B cell (primary cell): Measurements from ENCODE around the gene MYO1E. TPM values are rescaled to one million over a fixed set of nuclear protein-coding genes. Genes with fewer than 3 reads are reported as not detected.

Experiments used
- ATAC-seq: fragments of 200-7000 bp; cut with Tn5 transposase; one replicate; pipeline ENCODE4 v1.10.0; 2021; ENCODE audit warnings: low read depth, mild to moderate bottlenecking, moderate number of reproducible peaks, moderate library complexity
- CTCF ChIA-PET: fragments of 350-600 bp; sonication (Branson Sonifier 250); formaldehyde crosslinking; loops from one replicate; lab custom pipeline; 2021; ENCODE audit warnings: antibody characterized with exemption, inconsistent platforms; lab: Charles Lee
- POLR2A ChIA-PET: fragments of 350-600 bp; sonication (Branson Sonifier 250); formaldehyde crosslinking; loops from one replicate; lab custom pipeline; 2021; ENCODE audit warnings: antibody characterized with exemption; lab: Charles Lee
- DNase-seq: peaks from one replicate; pipeline ENCODE4 v3.0.0; 2013
- H2AFZ ChIP-seq: 2 replicates; pipeline ENCODE4 v1.6.1; 2012; ENCODE audit warnings: mild to moderate bottlenecking, low read depth, low read length; ENCODE audit not compliant: insufficient read depth, poor library complexity, severe bottlenecking
- H3K27ac ChIP-seq, 2 donors: 1 replicate in 1 of 2; 2 replicates in 1 of 2; pipeline ENCODE4 v1.5.1; 2012 to 2013; ENCODE audit warnings: low read length in 2 of 2, mild to moderate bottlenecking in 2 of 2, moderate library complexity in 1 of 2
- H3K27me3 ChIP-seq, 4 experiments: fragments of 200-600 bp in 1 of 4; sonication (generic) in 1 of 4; replicated peaks in 1 of 4; 1 replicate in 2 of 4; 2 replicates in 2 of 4; pipeline versions ENCODE4 v1.6.1 to v1.7.0; 2013 to 2016; ENCODE audit warnings: low read length in 3 of 4, mild to moderate bottlenecking in 2 of 4, mixed read lengths in 1 of 4, moderate library complexity in 1 of 4; ENCODE audit not compliant: insufficient read depth in 4 of 4, control insufficient read depth in 3 of 4; ENCODE audit errors: control extremely low read depth in 1 of 4
- H3K36me3 ChIP-seq, 2 experiments: replicated peaks in 1 of 2; 1 replicate in 1 of 2; 2 replicates in 1 of 2; pipeline versions ENCODE4 v1.6.1 to v1.7.1; 2013; ENCODE audit warnings: low read length in 1 of 2; ENCODE audit not compliant: insufficient read depth in 2 of 2, control insufficient read depth in 1 of 2; ENCODE audit errors: control extremely low read depth in 1 of 2, extremely low read depth in 1 of 2
- H3K4me1 ChIP-seq, 2 donors: fragments of 200-600 bp in 1 of 2; sonication (generic) in 1 of 2; 1 replicate in 1 of 2; 2 replicates in 1 of 2; pipeline versions ENCODE4 v1.5.1 to v1.6.1; 2013 to 2017; ENCODE audit warnings: low read length in 2 of 2; ENCODE audit not compliant: control insufficient read depth in 2 of 2, insufficient read depth in 2 of 2
- H3K4me2 ChIP-seq: replicated peaks from 2 replicates; pipeline ENCODE3; 2012; ENCODE audit warnings: mild to moderate bottlenecking, low read depth, low read length; ENCODE audit not compliant: poor library complexity, severe bottlenecking
- H3K4me3 ChIP-seq, 5 experiments: fragments of 200-600 bp in 1 of 5; sonication (generic) in 1 of 5; 1 replicate in 3 of 5; 2 replicates in 2 of 5; pipeline versions ENCODE4 v1.5.1 to v1.7.0; 2011 to 2016; ENCODE audit warnings: low read length in 4 of 5, mild to moderate bottlenecking in 4 of 5, low read depth in 2 of 5, control low read depth in 1 of 5, moderate library complexity in 1 of 5; ENCODE audit not compliant: insufficient read depth in 1 of 5; ENCODE audit errors: control extremely low read depth in 1 of 5, extremely low read depth in 1 of 5
- H3K79me2 ChIP-seq: fragments of 200-600 bp; sonication (generic); one replicate; pipeline ENCODE4 v1.6.0; 2016; ENCODE audit warnings: low read length; ENCODE audit not compliant: control insufficient read depth, insufficient read depth
- H3K9ac ChIP-seq: fragments of 200-600 bp; sonication (generic); 2 replicates; pipeline ENCODE4 v1.6.1; 2017; ENCODE audit warnings: mild to moderate bottlenecking, low read length, moderate library complexity
- H3K9me3 ChIP-seq, 3 donors: one replicate each; pipeline versions ENCODE4 v1.6.1 to v1.7.1; 2013; ENCODE audit warnings: low read length in 2 of 3; ENCODE audit not compliant: control insufficient read depth in 2 of 3, insufficient read depth in 1 of 3; ENCODE audit errors: control extremely low read depth in 1 of 3
- H4K20me1 ChIP-seq: 2 replicates; pipeline ENCODE4 v1.6.0; 2012; ENCODE audit warnings: mild to moderate bottlenecking, low read length; ENCODE audit not compliant: insufficient read depth, control insufficient read depth, poor library complexity, severe bottlenecking
- H3K27ac Mint-ChIP-seq: one replicate; pipeline ENCODE4 v1.8.0; 2021; ENCODE audit warnings: mixed read lengths
- H3K27me3 Mint-ChIP-seq: one replicate; pipeline ENCODE4 v1.8.0; 2021; ENCODE audit warnings: mixed read lengths
- H3K4me1 Mint-ChIP-seq: one replicate; pipeline ENCODE4 v1.8.0; 2021; ENCODE audit warnings: mixed read lengths
- H3K4me3 Mint-ChIP-seq: one replicate; pipeline ENCODE4 v1.8.0; 2021; ENCODE audit warnings: mixed read lengths
- H3K9me3 Mint-ChIP-seq: one replicate; pipeline ENCODE4 v1.8.0; 2022; ENCODE audit warnings: mixed read lengths; ENCODE audit not compliant: insufficient read depth
- CTCF ChIP-seq: fragments of 200-600 bp; IDR thresholded peaks from one replicate; pipeline ENCODE4 v1.8.0; 2022; ENCODE audit warnings: antibody characterized with exemption, mild to moderate bottlenecking
- EZH2 ChIP-seq: IDR thresholded peaks from 2 replicates; pipeline ENCODE4 v1.6.1; 2012; ENCODE audit warnings: borderline replicate concordance, low read depth, mild to moderate bottlenecking, moderate library complexity, low read length; ENCODE audit not compliant: insufficient read depth, poor library complexity, severe bottlenecking
- WGBS: methylation state at CpG from one replicate; pipeline ENCODE4 v1.1.5; 2013; ENCODE audit warnings: missing lambda C conversion rate; ENCODE audit not compliant: insufficient coverage; 5-methylcytosine and 5-hydroxymethylcytosine counted together
- intact Hi-C: fragments of 100-400 bp; cut with micrococcal nuclease; formaldehyde crosslinking; loops from one replicate; pipeline ENCODE4 v1.10.0; 2022
- polyA plus RNA-seq: library from polyadenylated mRNA; depleted of rRNA; stranded (reverse); fragments of >200 nt; gene quantifications from 2 replicates; pipeline ENCODE4 v1.2.3, GENCODE V29; 2012
- total RNA-seq, 2 donors: library from RNA; stranded (reverse); fragments of 120-200 nt in 1 of 2; gene quantifications; 1 replicate in 1 of 2; 2 replicates in 1 of 2; pipeline versions ENCODE4 v1.2.3 to v1.2.4, GENCODE V29; 2013 to 2022

MYO1E gene
- total and polyA plus RNA-seq, 2 donors (not counting 1 experiment from before 2014, with no cell fraction given), result 11.9 to 100.0 TPM

DNA sequence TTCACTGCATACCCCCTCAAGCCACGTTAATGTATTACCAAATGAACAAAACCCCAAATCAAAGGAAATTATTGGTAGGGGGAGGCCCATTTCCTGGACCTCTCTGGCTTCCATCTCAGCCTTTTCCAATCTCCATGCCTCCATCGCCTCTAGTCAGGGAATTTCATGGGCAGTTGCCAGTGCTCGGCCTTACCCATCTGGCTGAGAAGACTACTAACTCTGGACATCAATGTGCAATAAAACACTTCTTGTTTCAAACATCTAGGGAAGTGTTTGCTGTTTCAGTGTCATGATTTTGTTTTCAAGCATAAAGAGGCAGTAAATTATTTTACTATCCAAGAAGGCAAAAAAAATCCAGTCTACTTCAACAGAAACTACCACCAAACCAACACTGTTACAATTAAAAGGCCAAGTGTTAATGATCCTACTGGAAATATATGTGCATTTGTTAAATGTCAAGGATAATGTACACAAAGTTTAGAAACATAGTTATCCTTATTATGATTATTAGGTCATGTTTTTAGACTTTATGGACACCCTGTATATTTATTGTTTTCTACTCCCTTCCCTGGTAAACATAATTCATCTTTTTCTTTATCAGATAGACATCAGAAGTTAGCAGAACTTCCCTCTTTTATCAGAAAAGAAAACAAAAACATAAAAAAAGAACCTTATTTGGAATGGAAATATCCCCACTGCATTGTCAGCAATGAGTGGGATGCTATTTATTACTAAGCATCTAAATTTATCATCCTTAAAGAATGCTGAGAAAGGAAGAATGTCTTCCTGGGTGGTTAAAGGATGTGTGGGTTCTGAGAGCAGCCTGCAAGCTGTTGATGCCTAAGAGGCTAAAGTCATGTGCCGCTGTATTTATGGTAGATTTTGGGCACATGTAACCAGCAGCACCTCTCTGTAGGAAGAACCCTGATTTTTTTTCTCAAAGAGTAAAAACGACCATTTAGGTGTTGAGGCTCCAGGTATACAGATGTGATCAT lies 150.9 kb downstream of the MYO1E start:
- 86% methylated on average over 1 of the region's 5 CpGs for WGBS
- Histone ChIP-seq H3K79me2 (no peaks in the 10 kb centered on the region), H3K27ac (no peak overlapping the region), H3K4me3 (no peak overlapping the region), H3K9ac (no peak overlapping the region), H3K4me1 (no peaks in the 10 kb centered on the region), H3K9me3 (no peaks in the 10 kb centered on the region), H3K27me3 (no peaks in the 10 kb centered on the region), H4K20me1 (no peaks in the 10 kb centered on the region), H3K36me3 (peaks cover 8 to 42% of the 10 kb centered on the region in 2 experiments), H2AFZ (no peak overlapping the region), H3K4me2 (no peak overlapping the region)
- no peak for ATAC-seq
- ChIA-PET CTCF (interaction anchor here (1.2 kb wide), 1 partner anchor 265 kb away, joined by 3 read pairs; no protein-coding TSS in a partner anchor), POLR2A (no interaction called here)
- Mint-ChIP-seq H3K27me3 (no peaks in the 10 kb centered on the region), H3K27ac (no peak overlapping the region), H3K9me3 (no peaks in the 10 kb centered on the region), H3K4me1 (no peaks in the 10 kb centered on the region), H3K4me3 (no peak overlapping the region)
- intact Hi-C loops, result no loop called here
- no peak for DNase-seq
- TF ChIP-seq EZH2 (no peak), CTCF (no peak)

- no peak overlapping the region for H3K4me3 ChIP-seq
- no peak overlapping the region for H3K27ac ChIP-seq
- H3K4me2 ChIP-seq, result no peak overlapping the region
- TF ChIP-seq CTCF (no peak), EZH2 (no peak)
- no peak overlapping the region for H3K4me3 Mint-ChIP-seq
- H3K27ac Mint-ChIP-seq, result no peak overlapping the region
- no peaks in the 10 kb centered on the region for H3K27me3 Mint-ChIP-seq
- no peak overlapping the region for H2AFZ ChIP-seq
- ATAC-seq (no peak), DNase-seq (no peak)
- no peak overlapping the region for H3K9ac ChIP-seq
- no peaks in the 10 kb centered on the region for H3K4me1 Mint-ChIP-seq
- no peaks in the 10 kb centered on the region for H3K9me3 Mint-ChIP-seq
- CTCF ChIA-PET, result interaction anchor here (1.1 to 1.6 kb wide), 2 partner anchors 28 to 310 kb away, joined by 3 read pairs; no protein-coding TSS in a partner anchor
- WGBS, result 95% methylated on average over 3 of the region's 3 CpGs
- intact Hi-C loops, result no loop called here
- no peaks in the 10 kb centered on the region for H4K20me1 ChIP-seq
- no peaks in the 10 kb centered on the region for H3K4me1 ChIP-seq
- no peaks in the 10 kb centered on the region for H3K9me3 ChIP-seq
- H3K36me3 ChIP-seq, result peaks cover 8 to 45% of the 10 kb centered on the region in 2 experiments
- POLR2A ChIA-PET, result no interaction called here
- H3K79me2 ChIP-seq, result no peaks in the 10 kb centered on the region
- H3K27me3 ChIP-seq, result no peaks in the 10 kb centered on the region
Measured at GRCh38 chr15:59218710-59219109, 154.0 kb downstream of the MYO1E start.
